Prostate gland (tissue), 2 donors: ENCODE results near the gene THSD4.

Source experiments
- POLR2A ChIP-seq: fragments of 450-650 bp; IDR thresholded peaks from one replicate; pipeline ENCODE4 v1.6.1; 2016; ENCODE audit warnings: antibody characterized with exemption, mild to moderate bottlenecking
- TF ChIP-seq, protein P1 (sequence below), 4 experiments: fragments of 200-600 bp in 2 of 4; fragments of 450-650 bp in 2 of 4; sonication (generic) in 2 of 4; IDR thresholded peaks; 1 replicate in 3 of 4; 2 replicates in 1 of 4; pipeline ENCODE4 v1.5.1; 2016 to 2019; ENCODE audit warnings: antibody characterized with exemption in 4 of 4, mild to moderate bottlenecking in 2 of 4, moderate library complexity in 2 of 4

DNA sequence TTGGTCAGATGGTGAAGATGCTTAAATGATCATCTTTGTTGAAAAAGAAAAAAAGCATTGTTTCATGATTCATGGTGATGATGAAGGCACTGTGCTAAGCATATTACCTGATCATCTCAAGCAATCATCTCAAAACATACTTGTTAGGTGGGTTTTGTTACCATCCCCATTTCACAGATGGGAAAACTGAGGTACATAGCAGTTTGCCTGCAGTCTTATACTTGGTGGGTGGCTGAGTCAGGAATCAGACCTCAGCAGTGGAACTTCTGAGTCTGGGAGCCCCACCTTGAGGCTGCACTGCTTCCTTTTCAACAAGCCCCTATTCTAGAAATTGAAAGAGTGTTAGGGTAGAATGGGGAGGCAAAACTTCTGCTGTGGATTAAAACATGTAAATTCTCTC is 341.1 kb downstream of the THSD4 start:
- TF ChIP-seq, protein P1, sequence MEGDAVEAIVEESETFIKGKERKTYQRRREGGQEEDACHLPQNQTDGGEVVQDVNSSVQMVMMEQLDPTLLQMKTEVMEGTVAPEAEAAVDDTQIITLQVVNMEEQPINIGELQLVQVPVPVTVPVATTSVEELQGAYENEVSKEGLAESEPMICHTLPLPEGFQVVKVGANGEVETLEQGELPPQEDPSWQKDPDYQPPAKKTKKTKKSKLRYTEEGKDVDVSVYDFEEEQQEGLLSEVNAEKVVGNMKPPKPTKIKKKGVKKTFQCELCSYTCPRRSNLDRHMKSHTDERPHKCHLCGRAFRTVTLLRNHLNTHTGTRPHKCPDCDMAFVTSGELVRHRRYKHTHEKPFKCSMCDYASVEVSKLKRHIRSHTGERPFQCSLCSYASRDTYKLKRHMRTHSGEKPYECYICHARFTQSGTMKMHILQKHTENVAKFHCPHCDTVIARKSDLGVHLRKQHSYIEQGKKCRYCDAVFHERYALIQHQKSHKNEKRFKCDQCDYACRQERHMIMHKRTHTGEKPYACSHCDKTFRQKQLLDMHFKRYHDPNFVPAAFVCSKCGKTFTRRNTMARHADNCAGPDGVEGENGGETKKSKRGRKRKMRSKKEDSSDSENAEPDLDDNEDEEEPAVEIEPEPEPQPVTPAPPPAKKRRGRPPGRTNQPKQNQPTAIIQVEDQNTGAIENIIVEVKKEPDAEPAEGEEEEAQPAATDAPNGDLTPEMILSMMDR (IDR thresholded peaks at IDR 0.05) = no peak
- no peak for TF ChIP-seq POLR2A
